ENCODE data around the gene ITPR2.

Gene ITPR2

GRCh38 chr12:26563552-26563951, 269.4 kb downstream of the ITPR2 start:
- no peak for DNase-seq (ENCODE audit: extremely low spot score)
- ChIA-PET CTCF (interaction anchor here (0.6 kb wide), 1 partner anchor 71 kb away, joined by 4 read pairs; no protein-coding TSS in a partner anchor), POLR2A (no interaction called here)
- TF ChIP-seq ZNF384 (IDR thresholded peaks at IDR 0.05), result no peak
- no peak for TF ChIP-seq CTBP1 (IDR thresholded peaks at IDR 0.05; ENCODE audit: borderline replicate concordance)
- no peak for TF ChIP-seq ELF4 (IDR thresholded peaks at IDR 0.05)
- no peak for TF ChIP-seq LEF1 (IDR thresholded peaks at IDR 0.05; ENCODE audit: borderline replicate concordance)
- no peak for TF ChIP-seq L3MBTL2 (conservative IDR thresholded peaks at IDR 0.05)
- TF ChIP-seq FOXK2 (IDR thresholded peaks at IDR 0.05), result no peak
- no peak for TF ChIP-seq SP1 (IDR thresholded peaks at IDR 0.05)
- no peak for TF ChIP-seq NFRKB (IDR thresholded peaks at IDR 0.05)

- POLR2A ChIA-PET, result no interaction called here
- CTCF ChIA-PET, result no interaction called here
- no peak for DNase-seq (ENCODE audit: extremely low spot score)
- TF ChIP-seq ARNT (IDR thresholded peaks at IDR 0.05), result no peak
- no peak for TF ChIP-seq HDGF (IDR thresholded peaks at IDR 0.05; ENCODE audit: borderline replicate concordance)
- TF ChIP-seq FOXK2 (IDR thresholded peaks at IDR 0.05), result no peak
- no peak for TF ChIP-seq L3MBTL2 (conservative IDR thresholded peaks at IDR 0.05)
- no peak for TF ChIP-seq FOXM1 (IDR thresholded peaks at IDR 0.05; ENCODE audit: borderline replicate concordance)
- TF ChIP-seq BHLHE40 (IDR thresholded peaks at IDR 0.05; ENCODE audit: borderline replicate concordance), result no peak
- no peak for TF ChIP-seq FOXA1 (IDR thresholded peaks at IDR 0.05)
- TF ChIP-seq LEF1 (IDR thresholded peaks at IDR 0.05; ENCODE audit: borderline replicate concordance), result no peak
- TF ChIP-seq SP1 (IDR thresholded peaks at IDR 0.05), result no peak
- TF ChIP-seq ELF4 (IDR thresholded peaks at IDR 0.05), result no peak
- no peak for TF ChIP-seq CTBP1 (IDR thresholded peaks at IDR 0.05; ENCODE audit: borderline replicate concordance)
- TF ChIP-seq TARDBP (IDR thresholded peaks at IDR 0.05), result no peak
- TF ChIP-seq ZNF384 (IDR thresholded peaks at IDR 0.05), result no peak
- TF ChIP-seq PKNOX1 (IDR thresholded peaks at IDR 0.05), result no peak
Observed at GRCh38 chr12:26557326-26557725, 275.7 kb downstream of the ITPR2 start.

GRCh38 chr12:26556916-26557315, 276.1 kb downstream of the ITPR2 start:
- ChIA-PET CTCF (no interaction called here), POLR2A (no interaction called here)
- no peak for DNase-seq (ENCODE audit: extremely low spot score)
- TF ChIP-seq ARNT (IDR thresholded peaks at IDR 0.05) (no peak), HDGF (IDR thresholded peaks at IDR 0.05; ENCODE audit: borderline replicate concordance) (no peak), FOXM1 (IDR thresholded peaks at IDR 0.05; ENCODE audit: borderline replicate concordance) (no peak), TARDBP (IDR thresholded peaks at IDR 0.05) (no peak), SUZ12 (IDR thresholded peaks at IDR 0.05) (no peak), FOXA1 (IDR thresholded peaks at IDR 0.05) (no peak), PKNOX1 (IDR thresholded peaks at IDR 0.05) (no peak)

GRCh38 chr12:26555139-26555538, 277.9 kb downstream of the ITPR2 start:
- POLR2A ChIA-PET, result no interaction called here
- CTCF ChIA-PET, result interaction anchor here (1.2 kb wide), 1 partner anchor 59 kb away, joined by 3 read pairs; no protein-coding TSS in a partner anchor
- DNase-seq (ENCODE audit: extremely low spot score), result no peak
- TF ChIP-seq TARDBP (IDR thresholded peaks at IDR 0.05), result no peak

- no peak for TF ChIP-seq BHLHE40 (IDR thresholded peaks at IDR 0.05; ENCODE audit: borderline replicate concordance)
- TF ChIP-seq SUZ12 (IDR thresholded peaks at IDR 0.05), result no peak
- no peak for TF ChIP-seq FOXA1 (IDR thresholded peaks at IDR 0.05)
- TF ChIP-seq FOXM1 (IDR thresholded peaks at IDR 0.05; ENCODE audit: borderline replicate concordance), result no peak
- TF ChIP-seq TARDBP (IDR thresholded peaks at IDR 0.05), result no peak
- TF ChIP-seq FOXK2 (IDR thresholded peaks at IDR 0.05), result no peak
- no peak for TF ChIP-seq NFRKB (IDR thresholded peaks at IDR 0.05)
- TF ChIP-seq SP1 (IDR thresholded peaks at IDR 0.05), result no peak
- no peak for TF ChIP-seq LEF1 (IDR thresholded peaks at IDR 0.05; ENCODE audit: borderline replicate concordance)
- TF ChIP-seq HDGF (IDR thresholded peaks at IDR 0.05; ENCODE audit: borderline replicate concordance), result no peak
- TF ChIP-seq CTBP1 (IDR thresholded peaks at IDR 0.05; ENCODE audit: borderline replicate concordance), result no peak
- no peak for TF ChIP-seq ELF4 (IDR thresholded peaks at IDR 0.05)
- TF ChIP-seq ZNF384 (IDR thresholded peaks at IDR 0.05), result no peak
- no peak for TF ChIP-seq PKNOX1 (IDR thresholded peaks at IDR 0.05)
- TF ChIP-seq L3MBTL2 (conservative IDR thresholded peaks at IDR 0.05), result no peak
- no peak for TF ChIP-seq ARNT (IDR thresholded peaks at IDR 0.05)
- ChIA-PET POLR2A (no interaction called here), CTCF (interaction anchor here (1.2 kb wide), 1 partner anchor 60 kb away, joined by 3 read pairs; no protein-coding TSS in a partner anchor)
- no peak for DNase-seq (ENCODE audit: extremely low spot score)
Observed at GRCh38 chr12:26554332-26554731, 278.7 kb downstream of the ITPR2 start.

GRCh38 chr12:26551385-26551784, 281.6 kb downstream of the ITPR2 start:
- POLR2A ChIA-PET, result no interaction called here
- TF ChIP-seq SUZ12 (IDR thresholded peaks at IDR 0.05), result no peak
- CTCF ChIA-PET, result no interaction called here
- DNase-seq (ENCODE audit: extremely low spot score), result no peak

GRCh38 chr12:26548227-26548626, 284.8 kb downstream of the ITPR2 start:
- TF ChIP-seq SP1 (IDR thresholded peaks at IDR 0.05), result no peak
- TF ChIP-seq L3MBTL2 (conservative IDR thresholded peaks at IDR 0.05), result no peak
- no peak for TF ChIP-seq ZNF384 (IDR thresholded peaks at IDR 0.05)
- no peak for TF ChIP-seq HDGF (IDR thresholded peaks at IDR 0.05; ENCODE audit: borderline replicate concordance)
- TF ChIP-seq TARDBP (IDR thresholded peaks at IDR 0.05), result no peak
- no peak for TF ChIP-seq ELF4 (IDR thresholded peaks at IDR 0.05)
- TF ChIP-seq FOXA1 (IDR thresholded peaks at IDR 0.05), result no peak
- no peak for TF ChIP-seq SUZ12 (IDR thresholded peaks at IDR 0.05)
- no peak for TF ChIP-seq CTBP1 (IDR thresholded peaks at IDR 0.05; ENCODE audit: borderline replicate concordance)
- no peak for TF ChIP-seq BHLHE40 (IDR thresholded peaks at IDR 0.05; ENCODE audit: borderline replicate concordance)
- no peak for TF ChIP-seq FOXM1 (IDR thresholded peaks at IDR 0.05; ENCODE audit: borderline replicate concordance)
- no peak for TF ChIP-seq LEF1 (IDR thresholded peaks at IDR 0.05; ENCODE audit: borderline replicate concordance)
- no peak for TF ChIP-seq ARNT (IDR thresholded peaks at IDR 0.05)
- no peak for TF ChIP-seq NFRKB (IDR thresholded peaks at IDR 0.05)
- TF ChIP-seq PKNOX1 (IDR thresholded peaks at IDR 0.05), result no peak
- TF ChIP-seq FOXK2 (IDR thresholded peaks at IDR 0.05), result no peak
- no peak for DNase-seq (ENCODE audit: extremely low spot score)
- ChIA-PET POLR2A (no interaction called here), CTCF (no interaction called here)
